Mesenchymal stem cell (in vitro differentiated cells and primary cell): ENCODE results near the gene GNG12.
A peak's percentile ranks its signal among the peaks of the same experiment; 100 is the strongest.

Source experiments
- DNase-seq: peaks from one replicate; pipeline ENCODE4 v3.0.0-alpha.2; 2013
- H2AFZ ChIP-seq: one replicate; pipeline ENCODE4 v1.6.1; 2013; ENCODE audit warnings: low read depth, mild to moderate bottlenecking, control low read depth, inconsistent platforms, low read length, moderate library complexity
- H2AK5ac ChIP-seq: 2 replicates; pipeline ENCODE4 v1.6.1; 2013; ENCODE audit warnings: low read length, moderate library complexity, mild to moderate bottlenecking, inconsistent platforms; ENCODE audit not compliant: severe bottlenecking
- H2BK120ac ChIP-seq: one replicate; pipeline ENCODE4 v1.6.1; 2013; ENCODE audit warnings: low read depth, mild to moderate bottlenecking, inconsistent platforms, low read length, moderate library complexity
- H2BK12ac ChIP-seq, 2 experiments: one replicate each; pipeline ENCODE4 v1.6.1; 2013; ENCODE audit warnings: inconsistent platforms in 2 of 2, low read length in 2 of 2, mild to moderate bottlenecking in 2 of 2, moderate library complexity in 2 of 2, control low read depth in 1 of 2
- H2BK15ac ChIP-seq: one replicate; pipeline ENCODE4 v1.6.1; 2013; ENCODE audit warnings: mild to moderate bottlenecking, low read depth, inconsistent platforms; ENCODE audit not compliant: poor library complexity, severe bottlenecking
- H2BK5ac ChIP-seq: 2 replicates; pipeline ENCODE4 v1.6.1; 2013; ENCODE audit warnings: low read depth, mild to moderate bottlenecking, low read length, control low read depth, inconsistent platforms; ENCODE audit not compliant: poor library complexity, severe bottlenecking
- H3K14ac ChIP-seq, 2 experiments: one replicate each; pipeline ENCODE4 v1.6.1; 2013; ENCODE audit warnings: inconsistent platforms in 2 of 2, low read length in 2 of 2, control low read depth in 1 of 2, mild to moderate bottlenecking in 1 of 2, moderate library complexity in 1 of 2
- H3K18ac ChIP-seq, 2 experiments: one replicate each; pipeline ENCODE4 v1.6.1; 2013; ENCODE audit warnings: inconsistent platforms in 2 of 2, low read length in 2 of 2, control low read depth in 1 of 2, low read depth in 1 of 2, mild to moderate bottlenecking in 1 of 2
- H3K23ac ChIP-seq, 2 experiments: one replicate each; pipeline ENCODE4 v1.6.1; 2013; ENCODE audit warnings: inconsistent platforms in 2 of 2, low read length in 2 of 2, mild to moderate bottlenecking in 2 of 2, moderate library complexity in 2 of 2, control low read depth in 1 of 2
- H3K27ac ChIP-seq: 2 replicates; pipeline ENCODE4 v1.5.1; 2013; ENCODE audit warnings: mild to moderate bottlenecking, moderate library complexity, low read length, control low read depth, inconsistent platforms; ENCODE audit not compliant: poor library complexity, severe bottlenecking
- H3K27me3 ChIP-seq, 2 experiments: 2 replicates each; pipeline versions ENCODE4 v1.6.1 to v1.7.0; 2013; ENCODE audit warnings: low read length in 2 of 2, mild to moderate bottlenecking in 2 of 2, moderate library complexity in 2 of 2, control low read depth in 1 of 2, inconsistent platforms in 1 of 2; ENCODE audit not compliant: control insufficient read depth in 1 of 2, insufficient read depth in 1 of 2
- H3K36me3 ChIP-seq, 2 experiments: 2 replicates each; pipeline versions ENCODE4 v1.6.1 to v1.7.0; 2013; ENCODE audit warnings: low read length in 2 of 2, control low read depth in 1 of 2, inconsistent platforms in 1 of 2, low read depth in 1 of 2, mild to moderate bottlenecking in 1 of 2; ENCODE audit not compliant: insufficient read depth in 2 of 2, control insufficient read depth in 1 of 2
- H3K4ac ChIP-seq, 2 experiments: one replicate each; pipeline ENCODE4 v1.6.1; 2013; ENCODE audit warnings: inconsistent platforms in 2 of 2, low read length in 2 of 2, mild to moderate bottlenecking in 2 of 2, moderate library complexity in 2 of 2, control low read depth in 1 of 2, low read depth in 1 of 2
- H3K4me1 ChIP-seq: 2 replicates; pipeline ENCODE4 v1.6.1; 2013; ENCODE audit warnings: low read depth, low read length, control low read depth; ENCODE audit not compliant: control insufficient read depth, insufficient read depth
- H3K4me2 ChIP-seq: 2 replicates; pipeline ENCODE4 v1.6.1; 2013; ENCODE audit warnings: low read length, mild to moderate bottlenecking, inconsistent platforms; ENCODE audit not compliant: poor library complexity, severe bottlenecking
- H3K4me3 ChIP-seq, 2 experiments: 2 replicates each; pipeline versions ENCODE4 v1.5.1 to v1.7.0; 2013; ENCODE audit warnings: low read length in 2 of 2, mild to moderate bottlenecking in 2 of 2, control low read depth in 1 of 2, low read depth in 1 of 2; ENCODE audit not compliant: insufficient read depth in 1 of 2
- H3K79me1 ChIP-seq: replicated peaks from 2 replicates; pipeline ENCODE4 v1.6.1; 2013; ENCODE audit warnings: mild to moderate bottlenecking, control low read depth, low read length, inconsistent platforms; ENCODE audit not compliant: poor library complexity, severe bottlenecking
- H3K9ac ChIP-seq: 2 replicates; pipeline ENCODE4 v1.7.0; 2013; ENCODE audit warnings: mild to moderate bottlenecking, low read length, moderate library complexity
- H3K9me3 ChIP-seq: 2 replicates; pipeline ENCODE4 v1.7.0; 2013; ENCODE audit warnings: mild to moderate bottlenecking, low read length; ENCODE audit not compliant: control insufficient read depth
- H4K8ac ChIP-seq: one replicate; pipeline ENCODE4 v1.6.1; 2013; ENCODE audit warnings: inconsistent platforms, mild to moderate bottlenecking, low read length, moderate library complexity
- H4K91ac ChIP-seq: one replicate; pipeline ENCODE4 v1.6.1; 2013; ENCODE audit warnings: mild to moderate bottlenecking, low read length, inconsistent platforms
- WGBS: methylation state at CpG from one replicate; pipeline ENCODE4 v1.1.7; 2013; ENCODE audit warnings: mixed read lengths; 5-methylcytosine and 5-hydroxymethylcytosine counted together

The GNG12 gene

GRCh38 chr1:67773462-67773861 is 59.8 kb downstream of the GNG12 start:
- Histone ChIP-seq H3K79me1 (peaks cover 46% of the 10 kb centered on the region), H3K9me3 (no peaks in the 10 kb centered on the region), H3K4me2 (no peak overlapping the region), H3K14ac (no peak overlapping the region), H3K36me3 (peaks cover 12 to 69% of the 10 kb centered on the region in 2 experiments), H3K27ac (no peak overlapping the region), H3K4me3 (no peak overlapping the region), H3K9ac (no peak overlapping the region), H2AK5ac (no peak overlapping the region), H2AFZ (no peak overlapping the region), H3K18ac (no peak overlapping the region), H3K27me3 (no peaks in the 10 kb centered on the region), H4K8ac (no peak overlapping the region), H2BK120ac (no peak overlapping the region), H2BK12ac (no peak overlapping the region), H3K4ac (no peak overlapping the region), H3K4me1 (peaks cover 16% of the 10 kb centered on the region), H3K23ac (no peak overlapping the region), H4K91ac (no peak overlapping the region), H2BK5ac (no peak overlapping the region), H2BK15ac (no peak overlapping the region)
- 83% methylated on average over 3 of the region's 4 CpGs for WGBS
- peak; percentile 56 for DNase-seq

GRCh38 chr1:67771749-67772148 is 61.5 kb downstream of the GNG12 start:
- Histone ChIP-seq H3K9me3 (no peaks in the 10 kb centered on the region), H3K27ac (no peak overlapping the region), H3K36me3 (peaks cover 15 to 68% of the 10 kb centered on the region in 2 experiments), H2BK120ac (no peak overlapping the region), H4K8ac (no peak overlapping the region), H3K9ac (no peak overlapping the region), H2BK5ac (no peak overlapping the region), H2BK15ac (no peak overlapping the region), H4K91ac (no peak overlapping the region), H2AFZ (no peak overlapping the region), H3K18ac (no peak overlapping the region), H3K4me3 (no peak overlapping the region), H2AK5ac (no peak overlapping the region), H3K4me1 (peaks cover 23% of the 10 kb centered on the region), H3K14ac (no peak overlapping the region), H2BK12ac (no peak overlapping the region), H3K4ac (no peak overlapping the region), H3K23ac (no peak overlapping the region), H3K4me2 (no peak overlapping the region), H3K27me3 (no peaks in the 10 kb centered on the region), H3K79me1 (peaks cover 41% of the 10 kb centered on the region)
- no CpG with 5 or more reads among the region's 1 CpG for WGBS
- peak; percentile 54 for DNase-seq

- Histone ChIP-seq H3K23ac (no peak overlapping the region), H3K79me1 (peaks cover 40% of the 10 kb centered on the region), H3K4me2 (no peak overlapping the region), H4K8ac (no peak overlapping the region), H2BK5ac (no peak overlapping the region), H3K14ac (no peak overlapping the region), H2AFZ (no peak overlapping the region), H3K4me1 (peaks cover 26% of the 10 kb centered on the region), H3K9me3 (no peaks in the 10 kb centered on the region), H2BK120ac (no peak overlapping the region), H3K9ac (no peak overlapping the region), H3K36me3 (peaks cover 15 to 62% of the 10 kb centered on the region in 2 experiments), H4K91ac (no peak overlapping the region), H2BK15ac (no peak overlapping the region), H3K27ac (peak overlapping the region; percentile 68), H2BK12ac (no peak overlapping the region), H2AK5ac (no peak overlapping the region), H3K18ac (no peak overlapping the region), H3K4me3 (no peak overlapping the region), H3K4ac (no peak overlapping the region), H3K27me3 (no peaks in the 10 kb centered on the region)
- 89% methylated on average over 6 of the region's 6 CpGs for WGBS
- DNase-seq, result peak; percentile 38
Observed at GRCh38 chr1:67771152-67771551, 62.1 kb downstream of the GNG12 start.

- no peak overlapping the region for H2BK5ac ChIP-seq
- H3K27me3 ChIP-seq, result no peaks in the 10 kb centered on the region
- H2AK5ac ChIP-seq, result peak overlapping the region; percentile 13
- H3K9ac ChIP-seq, result no peak overlapping the region
- H4K91ac ChIP-seq, result no peak overlapping the region
- H3K23ac ChIP-seq, result no peak overlapping the region
- no peak overlapping the region for H2BK120ac ChIP-seq
- peaks cover 15 to 48% of the 10 kb centered on the region in 2 experiments for H3K36me3 ChIP-seq
- H3K4ac ChIP-seq, result no peak overlapping the region
- H3K79me1 ChIP-seq, result peaks cover 31% of the 10 kb centered on the region
- no peak overlapping the region for H3K4me3 ChIP-seq
- DNase-seq, result no peak
- peaks cover 26% of the 10 kb centered on the region for H3K4me1 ChIP-seq
- WGBS, result 87% methylated on average over 6 of the region's 6 CpGs
- H4K8ac ChIP-seq, result no peak overlapping the region
- H2AFZ ChIP-seq, result no peak overlapping the region
- H3K4me2 ChIP-seq, result no peak overlapping the region
- H3K27ac ChIP-seq, result no peak overlapping the region
- no peak overlapping the region for H2BK12ac ChIP-seq
- H2BK15ac ChIP-seq, result no peak overlapping the region
- no peak overlapping the region for H3K18ac ChIP-seq
- no peaks in the 10 kb centered on the region for H3K9me3 ChIP-seq
- no peak overlapping the region for H3K14ac ChIP-seq
Observed at GRCh38 chr1:67769633-67770256, 63.5 kb downstream of the GNG12 start.
